GM12874 (cell line): ENCODE data around the gene KCND2.

ENCODE experiments used
- TF ChIP-seq, protein P1 (sequence below): IDR thresholded peaks from 2 replicates; pipeline ENCODE4 v1.5.1; 2011; ENCODE audit warnings: low read depth, mild to moderate bottlenecking, control low read depth, low read length, moderate library complexity; ENCODE audit not compliant: insufficient read depth

Gene KCND2

DNA sequence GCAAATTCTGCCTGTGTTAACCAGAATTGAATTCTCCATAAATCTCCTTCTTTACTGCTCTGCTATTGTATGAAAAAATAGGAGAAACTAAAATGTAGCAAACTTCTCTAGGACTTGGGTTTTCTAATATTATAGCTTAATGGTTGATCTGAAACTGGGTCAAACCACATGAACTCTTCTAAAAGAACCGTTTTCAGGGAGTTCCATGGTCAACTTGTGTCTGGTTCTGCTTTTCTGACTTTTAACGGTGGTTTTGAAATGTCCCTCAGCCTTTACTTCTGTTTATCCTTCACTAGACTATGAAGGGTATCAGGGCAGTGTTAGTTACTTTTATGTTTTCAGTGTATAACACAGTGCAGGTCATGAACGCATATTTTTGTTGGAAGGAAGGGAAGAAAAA lies 342.7 kb downstream of the KCND2 start:
- TF ChIP-seq, protein P1, sequence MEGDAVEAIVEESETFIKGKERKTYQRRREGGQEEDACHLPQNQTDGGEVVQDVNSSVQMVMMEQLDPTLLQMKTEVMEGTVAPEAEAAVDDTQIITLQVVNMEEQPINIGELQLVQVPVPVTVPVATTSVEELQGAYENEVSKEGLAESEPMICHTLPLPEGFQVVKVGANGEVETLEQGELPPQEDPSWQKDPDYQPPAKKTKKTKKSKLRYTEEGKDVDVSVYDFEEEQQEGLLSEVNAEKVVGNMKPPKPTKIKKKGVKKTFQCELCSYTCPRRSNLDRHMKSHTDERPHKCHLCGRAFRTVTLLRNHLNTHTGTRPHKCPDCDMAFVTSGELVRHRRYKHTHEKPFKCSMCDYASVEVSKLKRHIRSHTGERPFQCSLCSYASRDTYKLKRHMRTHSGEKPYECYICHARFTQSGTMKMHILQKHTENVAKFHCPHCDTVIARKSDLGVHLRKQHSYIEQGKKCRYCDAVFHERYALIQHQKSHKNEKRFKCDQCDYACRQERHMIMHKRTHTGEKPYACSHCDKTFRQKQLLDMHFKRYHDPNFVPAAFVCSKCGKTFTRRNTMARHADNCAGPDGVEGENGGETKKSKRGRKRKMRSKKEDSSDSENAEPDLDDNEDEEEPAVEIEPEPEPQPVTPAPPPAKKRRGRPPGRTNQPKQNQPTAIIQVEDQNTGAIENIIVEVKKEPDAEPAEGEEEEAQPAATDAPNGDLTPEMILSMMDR = no peak

DNA sequence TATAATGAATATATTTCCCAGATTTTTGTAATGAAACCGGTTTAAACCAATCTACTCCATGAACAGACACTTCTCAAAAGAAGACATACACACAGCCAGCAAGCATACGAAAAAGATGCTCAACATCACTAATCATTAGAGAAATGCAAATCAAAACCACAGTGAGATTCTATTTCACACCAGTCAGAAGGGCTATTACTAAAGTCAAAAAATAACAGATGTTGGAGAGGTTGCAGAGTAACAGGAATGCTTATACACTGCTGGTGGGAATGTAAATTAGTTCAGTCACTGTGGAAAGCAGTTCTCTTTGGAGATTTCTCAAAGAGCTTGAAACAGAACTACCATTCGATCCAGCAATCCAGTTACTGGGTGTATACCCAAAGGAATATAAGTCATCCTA lies 344.3 kb downstream of the KCND2 start:
- TF ChIP-seq, protein P1 = no peak

DNA sequence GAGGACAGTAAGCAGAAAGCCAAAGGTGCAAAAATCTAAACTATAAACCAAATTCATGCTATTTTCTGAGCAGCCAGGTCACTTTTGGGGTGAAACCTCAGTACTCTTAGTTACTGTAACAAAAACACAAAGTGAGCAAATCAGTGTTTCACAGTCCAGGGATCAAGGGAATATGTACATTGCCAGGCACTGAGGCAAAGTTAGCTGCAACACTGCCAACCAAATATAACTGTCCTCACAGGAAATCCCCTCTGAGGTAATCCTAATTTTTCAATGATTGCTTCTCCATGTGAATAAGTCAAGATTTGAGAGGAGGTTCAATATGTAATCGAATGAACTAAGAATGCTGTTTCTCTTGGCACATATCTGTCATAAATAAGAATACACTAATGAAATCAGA lies 355.3 kb downstream of the KCND2 start:
- TF ChIP-seq, protein P1 = no peak

DNA sequence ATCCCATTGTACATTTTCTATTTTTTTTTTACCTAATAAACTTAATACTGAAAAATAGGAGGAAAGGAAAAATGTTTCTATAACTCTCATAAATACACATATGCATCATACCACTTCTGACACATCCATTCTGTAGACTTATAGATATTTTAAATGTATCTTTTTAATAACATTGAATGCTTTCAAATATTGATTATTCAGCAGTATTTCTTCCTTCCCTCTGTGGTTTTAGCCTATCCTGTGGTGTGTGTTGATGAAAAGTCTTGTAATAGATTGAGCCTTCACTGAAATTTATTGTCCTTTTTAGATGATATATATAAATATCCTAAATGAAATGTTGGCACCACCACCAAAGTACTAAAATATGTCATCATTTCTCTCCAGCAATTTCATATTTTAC lies 366.9 kb downstream of the KCND2 start:
- TF ChIP-seq, protein P1 = no peak

DNA sequence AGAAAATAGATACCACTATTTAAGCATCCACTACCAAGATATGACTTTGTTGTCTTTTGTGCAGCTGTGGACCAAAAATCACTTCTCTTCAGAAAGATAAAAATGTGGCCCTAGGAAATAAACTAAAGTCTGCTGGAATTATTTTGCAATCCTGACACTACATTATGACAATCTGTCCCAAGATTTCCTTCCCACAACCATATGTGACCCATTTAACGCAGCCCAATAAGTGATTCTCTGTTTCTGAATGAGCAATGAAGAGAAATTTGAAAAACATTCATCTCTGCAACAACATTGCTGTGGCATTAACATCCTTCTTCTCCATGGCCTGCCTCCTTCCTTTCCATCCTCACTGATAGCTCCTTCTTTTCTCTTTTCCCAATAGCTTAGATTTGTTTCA lies 373.0 kb downstream of the KCND2 start:
- TF ChIP-seq, protein P1 = no peak

DNA sequence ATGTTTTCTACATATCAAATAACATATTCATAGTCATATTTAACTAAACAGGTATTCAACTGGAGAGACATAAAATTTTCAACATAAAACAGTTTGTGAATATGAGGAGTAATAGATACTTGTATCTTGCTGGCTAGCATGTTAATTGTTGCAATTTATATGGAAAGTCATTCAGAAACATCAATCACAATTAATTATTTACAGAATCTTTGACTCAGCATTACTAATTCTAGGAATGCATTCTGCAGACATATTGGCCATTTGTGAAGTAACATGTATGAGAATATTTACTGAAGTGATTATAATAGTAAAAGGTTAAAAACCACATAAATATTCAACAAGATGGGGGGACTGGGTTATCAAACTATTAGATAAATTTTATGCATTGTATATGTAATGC lies 381.3 kb downstream of the KCND2 start:
- TF ChIP-seq, protein P1 = no peak

DNA sequence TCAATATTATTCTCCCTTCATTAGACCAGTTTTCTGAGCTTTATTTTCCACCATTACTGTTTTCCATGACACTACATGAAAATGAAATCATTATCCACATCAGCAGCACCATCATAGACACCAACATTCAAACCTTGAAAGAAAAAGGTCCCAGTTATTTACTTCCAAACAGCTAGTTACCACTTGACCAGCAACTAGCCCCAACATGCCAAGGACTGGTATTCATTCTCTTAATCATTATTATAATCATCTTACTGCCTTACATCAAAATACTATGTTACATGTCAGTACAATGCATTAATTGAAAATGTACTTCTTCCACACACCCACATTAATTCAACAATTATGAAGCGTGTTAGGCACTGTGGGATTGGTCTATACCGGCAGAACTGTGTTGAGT lies 385.5 kb downstream of the KCND2 start:
- TF ChIP-seq, protein P1 = no peak

DNA sequence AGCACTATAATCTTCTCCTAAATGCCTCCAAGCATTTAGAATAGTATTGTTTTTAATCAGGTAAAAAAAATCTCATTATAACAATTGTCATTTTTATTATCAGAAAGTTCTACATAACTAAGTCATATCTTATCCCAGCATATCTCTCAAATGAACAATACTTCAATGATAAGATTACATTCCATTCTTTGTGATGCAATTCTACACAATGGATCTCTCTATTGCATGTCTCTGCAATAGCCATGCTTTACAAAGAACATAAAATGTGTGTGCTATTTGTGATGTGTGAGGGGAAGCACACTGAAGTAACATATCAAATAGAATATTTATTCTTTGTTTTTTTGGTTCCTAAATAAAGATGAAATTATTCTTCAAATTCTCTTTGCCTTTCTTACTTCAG lies 389.3 kb downstream of the KCND2 start:
- TF ChIP-seq, protein P1 = no peak
